ENCODE measurements around the gene DCHS2.
A peak's percentile ranks its signal among the peaks of the same experiment; 100 is the strongest.

DCHS2 gene

DNA sequence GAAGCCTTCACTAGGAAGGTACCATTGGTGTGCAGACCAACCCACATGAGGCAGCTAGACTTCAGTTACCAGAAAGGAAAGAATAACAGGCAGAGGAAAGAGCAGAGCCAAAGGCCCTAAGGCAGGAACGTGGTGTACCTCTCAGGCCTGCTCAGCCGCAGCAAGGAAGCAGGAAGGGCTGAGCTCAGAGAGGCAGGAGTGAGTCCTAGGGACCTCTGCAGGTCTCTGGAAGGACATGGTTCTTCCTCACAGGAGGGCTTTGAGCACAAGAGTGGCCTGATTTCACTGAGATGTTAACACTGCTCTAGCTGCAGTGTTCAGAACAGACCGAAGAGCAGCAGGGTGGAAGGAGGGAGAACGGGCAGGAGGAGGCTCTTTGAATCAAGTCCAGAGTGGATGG, 124.6 kb downstream of the DCHS2 start:
- no peak for DNase-seq

DNA sequence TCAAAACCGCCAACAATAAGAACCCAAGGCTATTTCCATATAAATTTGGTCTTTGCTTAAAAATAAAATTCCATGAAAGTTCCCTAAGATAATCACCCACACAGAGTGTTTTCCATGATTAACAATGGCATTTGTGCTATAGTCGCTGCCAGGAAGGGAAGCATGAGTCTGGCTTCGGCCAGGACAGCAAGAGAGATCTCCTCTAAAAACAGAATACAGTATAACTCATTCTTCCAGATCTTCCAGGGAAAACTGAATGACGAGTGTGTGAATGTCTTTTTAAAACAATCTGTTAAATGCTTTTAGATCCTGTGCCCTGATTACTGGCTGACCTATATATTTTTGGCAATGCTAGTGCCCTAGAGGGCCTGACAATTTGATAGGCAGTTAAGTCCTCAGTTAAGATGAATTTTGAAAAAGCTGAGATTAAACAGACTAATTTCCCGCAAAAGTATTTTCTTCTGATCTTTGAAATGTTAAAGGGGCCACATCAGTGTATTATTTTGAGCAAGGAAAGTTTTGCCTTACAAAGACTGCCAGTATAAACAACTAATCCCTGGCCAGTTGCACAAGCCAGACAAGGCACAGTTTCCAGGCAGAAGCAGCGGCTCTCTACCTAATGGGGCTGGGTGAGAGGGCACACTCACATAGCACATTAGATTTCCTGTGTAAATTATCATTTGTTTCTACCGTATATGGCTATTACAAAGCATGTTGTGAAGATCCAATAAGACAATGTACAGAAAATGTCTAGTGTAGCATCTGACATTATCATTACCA, 127.3 kb downstream of the DCHS2 start:
- no peak for DNase-seq

DNA sequence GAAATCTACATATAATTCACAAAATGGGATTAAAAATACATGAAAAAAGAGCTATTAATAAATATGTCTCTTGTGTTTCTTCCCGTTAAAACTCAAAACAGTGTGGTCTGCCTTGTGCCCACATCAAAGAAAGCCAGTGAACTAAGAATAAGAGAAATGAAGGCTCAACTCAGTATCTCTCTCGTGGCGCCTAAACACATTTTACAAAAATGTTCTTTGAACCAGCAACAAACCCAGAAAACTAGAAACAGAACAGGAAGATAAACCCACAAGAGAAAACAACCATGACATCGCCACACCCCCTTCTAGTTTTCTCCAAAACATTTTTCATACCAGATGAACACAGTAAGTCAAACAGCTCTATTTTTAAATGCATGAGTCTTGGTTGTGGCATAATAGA, 130.1 kb downstream of the DCHS2 start:
- no peak for DNase-seq

DNA sequence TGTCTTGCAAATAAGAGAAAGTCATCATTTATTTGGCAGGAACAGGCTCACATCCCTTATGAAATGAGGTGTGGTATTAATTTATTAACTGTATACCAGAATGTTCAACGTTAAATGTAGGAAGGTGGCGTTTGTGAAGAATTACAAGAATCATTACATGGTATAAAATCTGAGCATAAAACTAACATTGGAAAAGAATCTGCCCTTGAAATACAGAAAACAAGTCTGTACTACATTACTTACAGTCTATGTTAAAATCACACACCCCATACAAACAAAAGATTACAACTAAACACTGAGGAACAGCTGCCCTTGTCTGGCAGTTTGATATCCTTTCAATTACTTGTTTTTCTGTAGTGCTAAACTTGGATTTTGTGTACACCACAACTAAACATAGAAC, 131.1 kb downstream of the DCHS2 start:
- DNase-seq = no peak

DNA sequence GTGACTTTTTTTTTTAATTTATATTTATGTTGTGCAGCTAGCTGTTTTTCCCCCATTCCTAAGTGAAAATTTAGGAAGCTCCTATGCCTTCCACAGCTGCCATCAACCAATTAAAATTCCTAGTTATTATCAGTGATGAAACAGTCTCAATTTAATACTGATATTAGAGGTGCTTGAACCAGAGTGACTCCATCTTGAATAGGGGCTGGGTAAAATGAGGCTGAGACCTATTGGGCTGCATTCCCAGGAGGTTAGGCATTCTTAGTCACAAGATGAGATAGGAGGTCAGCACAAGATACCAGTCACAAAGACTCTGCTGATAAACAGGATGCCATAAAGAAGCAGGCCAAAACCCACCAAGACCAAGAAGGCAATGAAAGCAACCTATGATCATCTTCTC, 136.7 kb downstream of the DCHS2 start:
- DNase-seq = no peak

DNA sequence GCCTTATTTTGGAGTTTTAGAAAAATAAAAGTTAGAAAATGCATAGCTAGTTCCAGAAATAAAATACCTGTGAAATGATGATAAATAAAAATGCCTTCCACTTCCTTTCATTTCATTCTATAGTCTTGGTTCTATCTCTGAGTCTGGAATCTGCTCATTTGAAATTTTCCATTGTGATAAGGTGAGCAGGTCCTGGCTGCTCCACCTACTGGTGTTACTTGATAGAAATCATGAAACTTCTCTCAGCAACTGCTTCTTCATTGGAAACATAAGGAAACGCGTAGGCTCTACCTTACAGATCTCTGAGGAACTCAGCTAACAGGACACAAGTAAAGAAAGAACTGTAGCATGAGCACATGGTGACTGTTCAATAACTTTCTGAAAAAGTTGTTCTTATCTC, 141.8 kb downstream of the DCHS2 start:
- DNase-seq = no peak

DNA sequence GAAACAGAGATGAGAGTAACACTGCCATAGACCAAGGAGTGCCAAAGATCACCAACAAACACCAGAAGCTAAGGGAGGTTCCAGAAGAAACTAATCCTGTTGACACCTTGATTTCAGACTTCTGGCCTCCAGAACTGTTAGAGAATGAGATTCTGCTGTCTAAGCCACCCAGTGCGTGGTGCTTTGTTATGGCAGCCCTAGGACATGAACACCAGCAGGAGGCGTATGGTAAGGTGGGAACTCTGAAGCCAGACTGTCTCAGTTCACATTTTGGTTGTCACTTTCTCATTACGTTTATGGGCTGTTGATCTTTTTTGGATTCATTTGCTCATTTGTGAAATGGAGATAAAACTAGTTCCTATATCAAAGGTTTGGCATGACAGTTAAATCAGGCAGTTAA, 142.9 kb downstream of the DCHS2 start:
- no peak for DNase-seq

DNA sequence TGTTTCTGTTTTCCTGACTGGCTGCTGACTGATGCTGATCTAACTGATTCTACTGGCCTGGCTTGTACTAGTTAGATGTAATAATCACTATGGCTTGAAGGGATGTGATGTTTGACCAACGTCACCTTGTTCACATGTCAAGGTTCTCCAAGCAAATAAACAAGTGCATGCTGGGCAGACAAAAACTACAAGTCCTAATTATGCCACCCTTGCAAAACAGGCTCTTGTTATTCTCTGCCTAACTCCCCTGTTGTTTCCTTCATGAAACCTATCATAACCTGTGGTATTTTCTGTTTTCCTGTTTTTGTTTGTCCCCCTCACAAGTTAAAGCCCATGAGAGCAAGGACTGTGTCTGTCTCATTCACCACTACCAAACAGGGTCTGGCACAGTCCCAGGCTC, 146.2 kb downstream of the DCHS2 start:
- no peak for DNase-seq

DNA sequence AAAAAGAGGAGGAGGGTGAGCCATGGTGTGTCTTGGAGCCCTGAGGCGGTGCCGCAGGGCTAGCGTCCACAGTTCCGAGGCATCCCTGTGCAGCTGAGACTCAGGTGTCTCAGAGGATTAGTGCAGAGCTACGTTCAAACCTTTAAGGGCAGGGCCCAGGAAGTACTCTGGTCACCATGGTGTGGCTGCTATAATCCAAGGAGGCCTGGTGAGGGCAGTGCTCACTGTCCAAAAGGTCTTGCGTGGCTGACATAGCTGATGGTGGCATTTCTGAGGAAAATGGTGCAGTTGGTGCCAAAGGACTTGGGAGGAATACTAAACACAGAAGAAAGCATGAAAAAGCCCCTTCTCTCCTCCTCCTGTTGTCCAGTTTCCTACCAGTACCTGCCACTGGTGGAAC, 146.9 kb downstream of the DCHS2 start:
- no peak for DNase-seq

DNA sequence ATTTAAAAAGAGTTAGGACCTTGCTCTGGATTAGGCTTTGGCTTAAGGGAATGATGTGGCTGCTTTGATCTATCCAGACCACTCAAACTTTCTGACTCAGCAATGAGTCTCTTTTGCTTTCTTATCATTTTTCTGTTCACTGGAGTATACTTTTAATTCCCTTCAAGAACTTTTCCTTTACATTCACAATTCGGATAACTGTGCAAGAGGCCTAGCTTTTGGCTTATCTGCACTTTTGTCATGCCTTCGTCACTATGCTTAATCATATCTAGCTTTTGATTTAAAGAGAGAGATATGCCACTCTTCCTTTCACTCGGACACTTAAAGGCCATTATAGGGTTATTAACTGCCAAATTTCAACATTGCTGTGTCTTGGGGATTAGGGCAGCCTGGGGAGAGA, 147.9 kb downstream of the DCHS2 start:
- no peak for DNase-seq

DNA sequence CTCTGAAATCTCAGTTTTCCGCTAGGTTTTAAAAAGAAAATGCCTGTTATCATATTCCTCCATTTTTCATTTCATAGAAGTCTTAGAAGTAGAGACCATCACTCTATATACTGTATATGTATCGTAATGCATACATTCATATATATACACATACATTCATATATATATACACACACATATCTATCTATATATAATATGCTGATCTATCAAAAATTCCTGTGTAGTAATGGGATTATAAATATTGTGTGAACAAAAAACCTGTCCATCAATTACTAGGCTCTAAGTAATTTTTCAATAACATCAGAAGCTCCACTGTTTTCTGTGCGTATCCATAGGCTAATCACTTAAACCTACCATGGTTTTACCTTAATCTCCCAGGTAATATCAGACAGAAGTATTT, 150.2 kb downstream of the DCHS2 start:
- no peak for DNase-seq

DNA sequence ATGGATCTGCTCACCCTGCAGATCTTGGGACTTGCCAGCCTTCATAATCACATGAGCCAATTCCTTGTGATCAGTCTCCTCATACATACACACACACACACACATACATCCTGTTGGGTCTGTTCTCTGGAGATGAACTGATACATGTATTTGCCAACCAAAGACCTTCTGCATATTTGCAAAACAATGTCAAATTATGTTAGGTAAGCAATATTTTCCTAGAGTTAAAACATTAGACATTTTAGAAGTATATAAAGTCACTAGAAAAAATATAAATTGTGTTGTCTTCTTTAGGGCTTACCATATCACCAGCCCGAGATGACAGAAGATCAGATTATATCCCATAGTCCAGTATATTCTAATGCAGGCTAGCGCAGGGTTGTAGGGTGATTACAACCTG, 156.0 kb downstream of the DCHS2 start:
- DNase-seq = no peak

DNA sequence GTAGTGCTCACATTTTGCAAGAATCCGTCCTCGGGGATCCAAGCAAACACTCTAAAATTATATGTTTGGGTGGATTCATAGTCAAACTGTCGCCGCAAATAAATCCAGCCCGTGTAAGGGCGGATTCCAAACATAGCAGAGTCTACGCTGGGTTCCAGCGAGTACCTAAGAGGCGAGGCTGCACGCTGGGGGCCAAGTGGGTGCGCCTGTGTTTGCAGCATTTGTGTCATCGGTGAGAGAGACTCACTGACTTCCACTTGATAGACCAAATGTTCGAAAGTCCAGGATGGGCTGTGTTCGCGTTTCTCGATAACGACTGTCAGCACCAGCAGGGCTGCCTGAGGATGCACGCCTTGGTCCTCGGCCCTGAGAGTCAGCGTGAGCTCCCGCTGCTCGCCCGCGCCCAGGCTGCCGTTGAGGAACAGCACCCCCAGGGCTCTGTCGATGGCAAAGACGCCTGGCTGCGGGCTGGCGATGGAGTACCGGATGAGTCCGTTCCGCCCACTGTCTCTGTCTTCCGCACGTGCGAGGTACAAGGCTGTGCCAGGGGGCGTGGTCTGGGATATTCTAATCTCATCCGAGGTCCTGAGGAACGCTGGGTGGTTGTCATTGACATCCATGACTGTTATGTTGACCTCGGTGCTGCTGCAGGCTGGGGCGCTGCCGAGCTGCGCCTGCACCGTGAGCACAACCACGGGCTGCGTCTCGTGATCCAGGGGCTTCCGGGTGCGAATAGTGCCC, 158.7 kb downstream of the DCHS2 start:
- DNase-seq = peak; percentile 39

DNA sequence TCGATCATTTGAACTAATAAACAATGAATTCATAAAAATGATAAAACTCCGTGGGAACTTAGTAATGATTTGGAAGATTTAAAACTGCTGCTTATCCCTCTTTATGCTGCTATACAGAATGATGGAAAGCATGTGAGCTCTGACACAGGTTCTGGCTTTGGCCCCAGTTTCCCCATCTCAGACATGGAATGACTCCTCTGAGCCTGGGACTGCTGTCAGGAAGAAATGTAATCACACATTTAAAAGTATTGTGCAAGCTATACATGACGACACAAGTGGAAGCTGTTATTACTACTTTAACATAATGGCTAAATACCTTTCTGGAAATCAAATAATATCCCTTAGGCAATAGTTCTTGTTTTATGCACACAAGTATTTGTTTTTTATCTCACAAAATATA, 161.7 kb downstream of the DCHS2 start:
- DNase-seq = no peak

DNA sequence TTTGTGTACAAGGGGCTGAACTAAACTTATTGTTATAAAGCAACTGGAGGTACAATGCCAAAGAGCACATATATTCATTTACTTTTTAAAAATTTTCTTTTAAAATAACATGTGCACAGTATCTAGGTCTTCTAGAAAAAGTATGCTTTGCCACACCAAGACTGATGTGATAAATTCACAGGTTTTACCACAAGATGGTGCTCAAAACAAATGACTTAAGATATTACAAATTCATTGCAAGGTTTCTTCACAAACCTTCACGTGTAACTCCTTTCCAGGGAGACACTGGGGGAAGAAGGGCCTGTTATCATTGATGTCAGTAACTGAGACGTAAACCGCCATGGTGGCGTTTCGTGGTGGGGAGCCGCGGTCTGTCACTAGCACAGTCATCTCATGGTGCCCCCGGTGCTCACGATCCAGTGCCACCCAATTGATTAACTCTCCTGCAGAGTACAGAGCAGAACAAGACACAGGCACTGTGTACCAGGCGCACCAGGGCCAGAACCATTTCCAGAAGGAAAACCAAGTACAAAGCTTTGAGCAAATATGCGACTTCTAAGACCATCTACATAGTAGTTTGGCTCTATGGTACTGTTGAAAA, 162.2 kb downstream of the DCHS2 start:
- DNase-seq = no peak

DNA sequence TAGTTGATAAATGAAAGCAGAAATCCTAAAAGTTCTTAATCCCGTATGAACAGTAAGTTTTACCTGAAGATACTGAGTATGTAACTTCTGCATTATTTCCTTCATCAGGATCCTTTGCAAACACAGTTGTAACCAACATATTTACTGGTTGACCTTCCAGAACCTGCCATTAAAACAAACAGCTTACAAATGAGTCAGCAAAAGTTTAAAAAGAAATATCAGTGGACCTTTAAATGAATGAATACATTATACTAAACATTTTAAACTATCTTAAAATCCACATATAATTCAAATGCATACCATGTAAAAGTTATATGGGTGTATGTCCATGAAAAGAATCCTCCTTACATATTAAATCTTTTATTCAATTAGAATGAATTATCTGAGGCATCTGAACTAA, 163.6 kb downstream of the DCHS2 start:
- DNase-seq = no peak

DNA sequence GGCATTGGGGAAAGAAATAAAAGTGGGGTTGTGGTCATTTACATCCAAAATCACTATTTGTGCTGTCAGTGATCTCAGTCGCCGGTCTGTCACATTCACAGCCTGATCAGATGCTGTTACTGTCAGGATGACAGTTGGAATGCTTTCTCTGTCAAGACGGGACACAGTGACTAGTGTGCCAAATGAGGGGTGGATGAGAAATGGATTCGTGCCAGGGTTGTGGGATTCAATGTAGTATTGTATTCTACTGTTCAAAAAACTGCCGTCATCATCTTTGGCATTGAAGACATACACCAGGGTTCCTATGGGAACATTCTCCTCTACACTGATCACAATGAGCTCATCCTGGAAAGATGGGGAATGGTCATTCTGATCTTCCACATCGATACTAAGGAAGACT, 171.1 kb downstream of the DCHS2 start:
- no peak for DNase-seq

DNA sequence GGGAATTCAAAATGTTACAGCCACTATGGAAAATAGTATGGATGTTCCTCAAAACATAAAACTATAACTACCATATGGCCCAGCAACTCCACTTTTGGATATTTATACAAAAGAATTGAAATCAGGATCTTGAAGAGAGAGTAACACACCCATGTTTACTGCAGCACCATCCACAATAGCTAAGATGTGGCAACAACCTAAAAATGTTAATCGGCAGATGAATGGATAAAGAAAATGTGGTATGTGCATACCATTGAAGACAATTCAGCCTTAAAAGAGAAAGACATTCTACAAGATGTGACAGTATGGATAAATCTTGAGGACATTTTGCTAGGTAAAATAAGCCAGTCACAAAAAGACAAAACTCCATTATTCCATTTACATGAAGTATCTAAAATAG, 171.9 kb downstream of the DCHS2 start:
- no peak for DNase-seq

DNA sequence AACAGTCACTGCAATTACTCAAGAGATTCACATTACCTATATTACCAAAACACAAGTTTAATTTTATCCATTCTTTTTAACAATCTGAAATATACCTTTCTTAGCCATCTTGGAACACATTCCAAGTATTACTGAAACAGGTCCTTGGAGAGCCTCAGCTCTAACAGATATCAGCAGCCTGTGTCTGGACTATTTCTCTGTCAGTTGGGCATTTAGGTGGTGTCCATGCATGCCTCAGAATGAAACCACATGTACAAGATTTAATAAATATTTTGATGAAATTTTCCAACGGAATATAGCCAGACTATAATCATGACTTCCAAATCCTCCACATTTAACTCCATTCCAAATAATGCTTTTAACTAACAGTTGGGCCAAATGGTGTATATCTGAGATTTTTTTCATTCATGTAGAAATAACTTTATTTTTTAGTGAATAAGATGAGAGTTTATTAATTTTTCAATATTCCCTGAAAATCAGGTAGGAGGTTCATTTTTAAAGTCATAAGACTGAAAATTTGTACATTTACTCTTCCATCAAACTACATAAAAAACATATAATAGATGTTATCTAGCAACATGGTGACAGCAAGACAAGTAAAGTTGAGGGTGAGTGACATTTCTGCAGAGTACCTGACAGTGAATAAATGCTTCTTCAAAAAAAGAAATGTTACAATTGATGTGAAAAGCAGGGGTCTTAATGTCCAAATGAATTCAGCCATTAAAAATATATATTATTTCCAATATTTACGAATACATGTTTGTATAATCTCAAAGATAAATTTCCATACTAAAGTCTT, 174.2 kb downstream of the DCHS2 start:
- no peak for DNase-seq

DNA sequence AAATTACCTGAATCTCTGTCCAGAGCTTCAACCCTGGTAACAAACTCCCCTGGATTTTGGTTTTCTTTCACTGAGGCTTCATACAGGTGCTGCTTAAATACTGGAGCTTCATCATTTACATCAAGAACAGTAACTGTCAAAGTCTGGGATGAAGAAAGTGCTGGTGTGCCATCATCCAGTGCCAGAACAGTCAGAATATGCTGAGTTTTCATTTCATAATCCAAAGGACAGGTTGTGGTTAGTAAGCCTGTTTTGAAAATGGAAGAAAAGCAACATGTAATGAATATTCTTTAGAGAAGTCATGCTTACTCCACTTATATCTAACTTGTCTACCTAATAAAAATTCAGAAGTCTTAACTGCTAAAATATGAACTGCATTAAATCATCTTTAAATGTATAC, 175.9 kb downstream of the DCHS2 start:
- DNase-seq = no peak

DNA sequence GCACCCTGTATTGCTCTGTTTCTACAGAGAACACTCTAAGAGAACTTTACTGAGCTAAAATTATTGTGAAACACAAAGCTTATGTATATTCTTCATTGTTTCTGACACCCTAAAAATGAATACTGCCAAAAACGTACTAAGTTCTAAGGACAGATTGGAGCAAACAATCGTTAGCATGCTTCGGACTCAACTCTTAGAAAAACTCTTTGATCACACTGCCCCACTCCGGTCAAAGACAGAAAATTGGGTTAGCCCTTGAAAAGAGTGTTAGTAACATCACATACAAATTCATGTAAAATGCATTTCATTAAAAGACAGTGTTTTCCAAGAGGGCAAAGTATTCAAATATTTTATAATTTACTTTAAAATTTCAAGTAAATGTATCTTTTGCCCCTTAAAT, 177.4 kb downstream of the DCHS2 start:
- no peak for DNase-seq

DNA sequence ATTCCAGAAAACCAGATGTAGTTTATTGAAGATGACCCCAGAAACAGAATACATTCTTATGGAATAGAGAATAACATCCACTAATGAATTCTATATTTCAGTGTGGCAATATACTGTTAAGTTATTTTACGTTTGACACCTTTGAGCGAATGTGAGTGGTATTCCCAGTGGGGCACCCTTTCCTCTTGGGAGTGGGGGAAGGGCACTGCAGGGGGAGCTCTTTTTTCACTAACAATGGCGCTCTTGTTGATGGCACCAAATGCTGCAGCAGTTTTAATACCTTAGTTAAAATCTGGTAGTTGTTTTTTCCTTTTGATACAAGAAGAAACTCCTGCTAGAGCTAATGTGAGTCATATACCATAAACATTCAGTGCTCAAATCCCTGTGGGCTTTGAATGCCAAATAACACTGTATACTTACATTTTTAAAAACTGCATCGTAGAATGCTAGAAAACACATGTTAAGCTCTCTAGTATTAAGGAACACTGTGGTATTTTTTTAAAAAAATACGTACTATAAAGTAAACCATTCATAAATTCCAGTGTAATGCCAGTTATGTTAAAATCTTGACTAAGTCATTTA, 178.5 kb downstream of the DCHS2 start:
- DNase-seq = no peak

DNA sequence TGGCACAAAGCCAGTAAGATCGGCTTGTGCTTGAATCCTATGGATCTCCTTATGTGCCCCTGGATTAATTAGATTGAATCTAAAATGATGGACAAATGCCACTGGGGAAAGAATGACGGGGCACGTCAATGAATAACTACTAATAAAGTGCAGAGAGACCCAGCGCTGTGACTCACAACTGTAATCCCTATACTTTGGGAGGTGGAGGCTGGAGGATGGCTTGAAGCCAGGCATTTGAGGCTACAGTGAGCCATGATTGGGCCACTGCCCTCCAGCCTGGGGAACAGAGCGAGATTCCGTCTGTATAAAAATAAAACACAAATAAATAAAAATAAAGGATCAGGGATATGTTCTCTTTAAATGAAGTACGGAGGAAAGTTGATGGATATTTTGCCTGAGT, 179.4 kb downstream of the DCHS2 start:
- DNase-seq = no peak

Data from stimulated activated naive CD4-positive, alpha-beta T cell treated with Interleukin-2 at 50 U/mL for 16 hours (primary cell).